Calu3 (cell line): ENCODE data around the gene NOSTRIN. TPM values are rescaled to one million over a fixed set of nuclear protein-coding genes. Genes with fewer than 3 reads are reported as not detected.

Experiments used
- BruUV-seq: library from RNA; stranded (reverse); fragments of 400-500 nt; replicated peaks from 2 replicates; lab custom pipeline; 2021; lab: Mats Ljungman, UMichigan
- CTCF ChIA-PET: fragments of 300-600 bp; sonication (Branson Sonifier 250); formaldehyde crosslinking; loops from one replicate; lab custom pipeline; 2022; ENCODE audit warnings: antibody characterized with exemption; lab: Charles Lee
- DNase-seq: peaks from one replicate; pipeline ENCODE4 v3.0.0; 2022
- H3K27ac Mint-ChIP-seq: one replicate; pipeline ENCODE4 v1.8.0; 2022; ENCODE audit warnings: mixed read lengths; ENCODE audit not compliant: unreplicated experiment
- H3K27me3 Mint-ChIP-seq: one replicate; pipeline ENCODE4 v1.8.0; 2022; ENCODE audit warnings: mixed read lengths; ENCODE audit not compliant: unreplicated experiment
- H3K36me3 Mint-ChIP-seq: one replicate; pipeline ENCODE4 v1.8.0; 2022; ENCODE audit warnings: mild to moderate bottlenecking, moderate library complexity, mixed read lengths; ENCODE audit not compliant: insufficient read depth, unreplicated experiment
- H3K4me1 Mint-ChIP-seq: one replicate; pipeline ENCODE4 v1.8.0; 2022; ENCODE audit warnings: mild to moderate bottlenecking, low read depth, mixed read lengths; ENCODE audit not compliant: unreplicated experiment
- H3K4me3 Mint-ChIP-seq: one replicate; pipeline ENCODE4 v1.8.0; 2022; ENCODE audit warnings: mild to moderate bottlenecking, low read depth, moderate library complexity, mixed read lengths; ENCODE audit not compliant: unreplicated experiment
- H3K9me3 Mint-ChIP-seq: one replicate; pipeline ENCODE4 v1.8.0; 2022; ENCODE audit warnings: low read depth, mixed read lengths; ENCODE audit not compliant: unreplicated experiment
- CTCF ChIP-seq: fragments of 200-600 bp; IDR thresholded peaks from one replicate; pipeline ENCODE4 v1.8.0; 2022; ENCODE audit warnings: antibody characterized with exemption; ENCODE audit not compliant: unreplicated experiment
- intact Hi-C: fragments of 100-400 bp; cut with micrococcal nuclease; formaldehyde crosslinking; loops from one replicate; pipeline ENCODE4 v1.10.0; 2022; ENCODE audit not compliant: unreplicated experiment
- total RNA-seq: library from RNA; stranded (reverse); gene quantifications from 2 replicates; pipeline ENCODE4 v1.2.3, GENCODE V29; 2022

The NOSTRIN gene
- total RNA-seq, 1 experiment from 2014 or later = 12.5 TPM

- Mint-ChIP-seq H3K36me3 (no peaks in the 10 kb centered on the region), H3K4me3 (no peak overlapping the region), H3K27me3 (no peaks in the 10 kb centered on the region), H3K27ac (no peak overlapping the region), H3K4me1 (peaks cover 24% of the 10 kb centered on the region), H3K9me3 (no peaks in the 10 kb centered on the region)
- intact Hi-C loops = no loop called here
- no TSS peak for BruUV-seq
- no peak for DNase-seq
- CTCF ChIA-PET = no interaction called here
- TF ChIP-seq CTCF = no peak
Observed at GRCh38 chr2:168796583-168797285, 5.7 kb upstream of the NOSTRIN start.

GRCh38 chr2:168797286-168797655 lies 5.2 kb upstream of the NOSTRIN start:
- Mint-ChIP-seq H3K27ac (no peak overlapping the region), H3K4me3 (no peak overlapping the region), H3K9me3 (no peaks in the 10 kb centered on the region), H3K4me1 (peaks cover 29% of the 10 kb centered on the region), H3K36me3 (no peaks in the 10 kb centered on the region), H3K27me3 (no peaks in the 10 kb centered on the region)
- intact Hi-C loops = no loop called here
- BruUV-seq = no TSS peak
- no peak for DNase-seq
- TF ChIP-seq CTCF = no peak
- CTCF ChIA-PET = no interaction called here

GRCh38 chr2:168798076-168798887 lies 4.2 kb upstream of the NOSTRIN start:
- no TSS peak for BruUV-seq

More at GRCh38 chr2:168798076-168798887, 4.2 kb upstream of the NOSTRIN start:
- Mint-ChIP-seq H3K4me3 (no peak overlapping the region), H3K27me3 (no peaks in the 10 kb centered on the region), H3K27ac (no peak overlapping the region), H3K9me3 (no peaks in the 10 kb centered on the region), H3K36me3 (peaks cover 5% of the 10 kb centered on the region), H3K4me1 (peaks cover 40% of the 10 kb centered on the region)
- DNase-seq = no peak
- TF ChIP-seq CTCF = no peak
- CTCF ChIA-PET = interaction anchor here (0.6 kb wide), 1 partner anchor 180 kb away, joined by 3 read pairs; no protein-coding TSS in a partner anchor
- intact Hi-C loops = no loop called here
